GM12891 (cell line): Measurements from ENCODE around the gene AGPAT4.

Experiments used
- DNase-seq: peaks from one replicate; pipeline ENCODE4 v3.0.0; 2011; ENCODE audit warnings: low spot score; ENCODE audit not compliant: insufficient read length
- FAIRE-seq: peaks from 2 replicates; lab custom pipeline; 2011; peaks lifted over from hg19 to GRCh38; lab: Jason Lieb, UNC
- PAX5 ChIP-seq: IDR thresholded peaks from 2 replicates; pipeline ENCODE4 v1.6.1; 2011; ENCODE audit warnings: low read length, moderate library complexity, mild to moderate bottlenecking; ENCODE audit not compliant: insufficient read depth, severe bottlenecking
- POLR2A ChIP-seq: IDR thresholded peaks from 2 replicates; pipeline ENCODE4 v1.6.1; 2011; ENCODE audit warnings: low read depth, low read length, control low read depth
- POLR2AphosphoS5 ChIP-seq: IDR thresholded peaks from 2 replicates; pipeline ENCODE4 v1.6.1; 2011; ENCODE audit warnings: low read depth, low read length, control low read depth
- POU2F2 ChIP-seq: IDR thresholded peaks from 2 replicates; pipeline ENCODE4 v1.6.1; 2011; ENCODE audit warnings: low read depth, mild to moderate bottlenecking, control low read depth, low read length, moderate library complexity
- SPI1 ChIP-seq: IDR thresholded peaks from 2 replicates; pipeline ENCODE4 v1.6.1; 2011; ENCODE audit warnings: low read depth, low read length, control low read depth
- TAF1 ChIP-seq: IDR thresholded peaks from 2 replicates; pipeline ENCODE4 v1.6.1; 2011; ENCODE audit warnings: low read depth, low read length, control low read depth

Gene AGPAT4

GRCh38 chr6:161108916-161109315 lies 164.9 kb downstream of the AGPAT4 start:
- DNase-seq (no peak), FAIRE-seq (no peak)
- TF ChIP-seq POU2F2: no peak
- no peak for TF ChIP-seq TAF1
- TF ChIP-seq POLR2AphosphoS5: no peak
- TF ChIP-seq PAX5: no peak
- TF ChIP-seq SPI1: no peak
- TF ChIP-seq POLR2A: no peak

GRCh38 chr6:161107779-161108730 lies 165.8 kb downstream of the AGPAT4 start:
- TF ChIP-seq POLR2AphosphoS5: no peak
- TF ChIP-seq POU2F2: no peak
- no peak for TF ChIP-seq TAF1
- TF ChIP-seq POLR2A: no peak
- TF ChIP-seq PAX5: no peak
- no peak for TF ChIP-seq SPI1
- no peak for DNase-seq
- no peak for FAIRE-seq

- FAIRE-seq: no peak
- DNase-seq: no peak
- no peak for TF ChIP-seq POLR2AphosphoS5
These were observed 168.5 kb downstream of the AGPAT4 start for GRCh38 chr6:161105408-161105807.

GRCh38 chr6:161104966-161105365 lies 168.9 kb downstream of the AGPAT4 start:
- FAIRE-seq (no peak), DNase-seq (no peak)
- TF ChIP-seq SPI1: no peak
- no peak for TF ChIP-seq PAX5
- no peak for TF ChIP-seq POLR2AphosphoS5
- TF ChIP-seq POLR2A: no peak
- TF ChIP-seq POU2F2: no peak
- no peak for TF ChIP-seq TAF1

- no peak for DNase-seq
- FAIRE-seq: no peak
- TF ChIP-seq PAX5 (no peak), POLR2AphosphoS5 (no peak), POU2F2 (no peak), POLR2A (no peak), TAF1 (no peak), SPI1 (no peak)
These were observed 170.4 kb downstream of the AGPAT4 start for GRCh38 chr6:161103475-161103874.

GRCh38 chr6:161101517-161101916 lies 172.3 kb downstream of the AGPAT4 start:
- FAIRE-seq (no peak), DNase-seq (no peak)
- no peak for TF ChIP-seq TAF1
- TF ChIP-seq POU2F2: no peak
- TF ChIP-seq PAX5: no peak
- TF ChIP-seq POLR2AphosphoS5: no peak
- TF ChIP-seq SPI1: no peak
- no peak for TF ChIP-seq POLR2A

GRCh38 chr6:161100072-161100471 lies 173.8 kb downstream of the AGPAT4 start:
- no peak for DNase-seq
- FAIRE-seq: no peak
- TF ChIP-seq POU2F2 (no peak), PAX5 (no peak), POLR2A (no peak), SPI1 (no peak), TAF1 (no peak), POLR2AphosphoS5 (no peak)

GRCh38 chr6:161095916-161096315 lies 177.9 kb downstream of the AGPAT4 start:
- no peak for TF ChIP-seq POLR2A
- no peak for TF ChIP-seq TAF1
- no peak for FAIRE-seq

GRCh38 chr6:161094955-161095354 lies 178.9 kb downstream of the AGPAT4 start:
- FAIRE-seq: no peak
- no peak for DNase-seq
- TF ChIP-seq PAX5 (no peak), POLR2AphosphoS5 (no peak), POLR2A (no peak), POU2F2 (no peak), TAF1 (no peak), SPI1 (no peak)

More at GRCh38 chr6:161095916-161096315, 177.9 kb downstream of the AGPAT4 start:
- DNase-seq: no peak
